ENCODE measurements around the gene POM121C. TPM values are rescaled to one million over a fixed set of nuclear protein-coding genes. Genes with fewer than 3 reads are reported as not detected.
A peak's percentile ranks its signal among the peaks of the same experiment; 100 is the strongest.
"Not testable (repeated sequence)": the region's sequence is repeated elsewhere in the genome, so short reads cannot be mapped to it uniquely, and the experiment has no call there.

The POM121C gene
- total RNA-seq, 1 donor from 2014 or later = 22.3 TPM

DNA sequence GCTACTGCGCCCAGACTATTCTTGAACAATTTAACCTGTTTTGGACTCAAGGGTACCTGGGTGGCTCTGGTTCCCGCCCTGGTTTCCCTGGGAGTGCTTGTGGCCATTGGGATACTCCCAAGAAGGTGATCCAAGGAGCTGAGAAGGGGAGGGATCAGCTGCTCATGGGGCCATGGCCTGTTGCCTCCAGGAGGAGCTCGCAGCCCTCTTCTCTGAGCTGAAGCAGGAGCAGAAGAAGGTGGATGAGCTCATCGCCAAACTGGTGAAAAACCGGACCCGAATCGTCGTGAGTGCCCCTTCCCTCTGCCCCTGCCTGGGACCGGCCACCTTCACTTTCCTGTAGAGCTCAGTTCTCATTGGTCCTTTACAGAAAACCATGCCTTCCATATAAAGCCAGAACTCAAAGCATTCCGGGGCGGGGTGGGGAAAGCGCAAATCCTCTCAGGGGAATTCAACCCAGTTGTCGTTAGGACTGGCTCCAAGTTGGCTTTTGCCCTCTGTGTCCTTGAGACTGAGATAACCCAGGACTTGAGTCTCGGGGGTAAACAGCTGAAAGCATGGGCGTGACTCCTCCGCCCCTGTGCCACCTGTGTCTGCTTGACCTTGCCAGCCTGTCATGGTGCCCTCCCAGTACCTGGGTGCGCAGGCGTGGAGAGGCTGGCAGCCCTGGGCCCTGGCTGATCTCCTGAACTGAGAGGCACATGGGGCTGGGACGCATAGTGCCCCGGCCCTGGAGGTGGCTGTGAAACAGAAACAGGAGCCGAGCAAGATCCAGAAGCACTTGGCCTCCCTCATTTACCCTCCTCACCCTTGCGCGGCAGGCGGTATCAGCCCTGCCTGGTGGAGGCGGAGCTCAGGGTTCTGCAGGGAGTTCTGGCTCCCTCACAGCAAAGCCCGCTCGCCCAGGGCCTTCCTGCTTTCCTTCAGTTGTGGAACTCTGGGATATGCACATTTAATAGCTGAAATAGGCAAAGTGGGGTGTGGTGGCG is 82.3 kb downstream of the POM121C start:
- intact Hi-C loops (cut with micrococcal nuclease); DNase-seq: not testable (repeated sequence)
- ATAC-seq = peak; percentile 85

DNA sequence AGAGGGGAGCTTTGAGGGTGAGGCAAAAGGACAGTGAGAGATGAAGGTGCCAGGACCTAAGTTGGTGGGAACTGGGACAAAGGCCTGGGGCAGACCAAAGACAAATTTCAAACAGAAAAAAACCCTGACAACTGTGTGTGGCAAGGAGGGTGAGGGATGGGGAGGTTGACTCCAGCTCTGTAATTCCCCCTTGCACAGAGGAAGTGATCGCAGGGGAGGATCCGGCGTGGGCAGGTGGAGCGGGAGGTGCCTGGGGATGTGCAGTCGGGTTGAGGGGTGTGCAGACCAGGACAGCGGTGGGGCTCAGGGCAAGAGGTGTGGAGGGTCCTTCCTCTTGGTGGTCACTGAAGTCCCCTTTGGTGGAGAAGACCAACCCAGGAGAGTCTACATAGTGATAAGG is 85.5 kb downstream of the POM121C start:
- ATAC-seq; DNase-seq; intact Hi-C loops (cut with micrococcal nuclease): not testable (repeated sequence)

DNA sequence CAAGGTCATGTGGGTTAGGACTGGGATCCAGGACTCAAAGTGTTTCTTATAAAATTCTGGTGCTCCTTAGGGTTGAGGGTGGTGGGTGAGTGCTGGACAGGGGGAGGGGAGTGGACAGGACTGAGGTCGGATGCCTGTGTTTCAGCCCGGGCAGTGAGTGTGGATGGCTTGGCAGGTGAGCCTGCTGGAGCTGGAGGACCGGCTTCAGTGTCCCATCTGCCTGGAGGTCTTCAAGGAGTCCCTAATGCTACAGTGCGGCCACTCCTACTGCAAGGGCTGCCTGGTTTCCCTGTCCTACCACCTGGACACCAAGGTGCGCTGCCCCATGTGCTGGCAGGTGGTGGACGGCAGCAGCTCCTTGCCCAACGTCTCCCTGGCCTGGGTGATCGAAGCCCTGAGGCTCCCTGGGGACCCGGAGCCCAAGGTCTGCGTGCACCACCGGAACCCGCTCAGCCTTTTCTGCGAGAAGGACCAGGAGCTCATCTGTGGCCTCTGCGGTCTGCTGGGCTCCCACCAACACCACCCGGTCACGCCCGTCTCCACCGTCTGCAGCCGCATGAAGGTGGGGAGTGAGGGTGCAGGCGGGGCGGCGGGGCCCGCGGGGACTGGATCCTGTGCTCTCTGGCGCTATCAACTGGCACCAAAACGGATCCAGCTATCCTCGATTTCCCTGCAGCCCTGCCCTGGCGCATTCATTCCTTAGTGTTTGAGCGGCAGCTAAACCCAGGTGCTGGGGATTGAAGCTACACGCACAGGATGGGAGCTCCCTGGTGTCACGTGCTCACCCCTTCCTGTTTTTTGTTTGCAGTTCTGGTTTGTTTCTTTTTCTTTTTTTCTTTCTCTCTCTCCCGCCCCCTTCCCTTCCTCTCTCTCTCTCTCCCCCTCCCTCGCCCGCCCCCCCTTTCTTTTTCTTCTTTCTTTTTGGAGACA is 87.1 kb downstream of the POM121C start:
- intact Hi-C loops (cut with micrococcal nuclease); DNase-seq: not testable (repeated sequence)

DNA sequence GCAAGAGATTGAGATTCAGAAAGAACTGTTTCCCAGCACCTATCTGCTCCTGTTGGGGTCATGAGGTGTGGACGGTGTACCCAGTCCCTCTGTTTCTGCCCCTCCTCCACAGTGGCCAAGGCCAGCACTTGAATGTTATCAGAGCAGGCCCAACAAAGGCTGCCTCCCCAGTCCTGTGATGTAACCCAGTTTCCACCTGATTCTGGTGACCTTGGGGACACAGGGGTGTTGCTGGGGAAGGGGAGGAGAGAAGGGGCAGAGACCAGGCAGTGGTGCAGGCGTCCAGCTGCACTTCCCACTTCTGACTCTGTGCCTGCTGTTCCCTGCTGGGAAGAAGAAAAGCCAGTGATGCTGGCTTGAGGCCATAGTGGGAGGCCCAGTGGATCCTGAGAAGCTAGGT is 88.2 kb downstream of the POM121C start:
- ATAC-seq; intact Hi-C loops (cut with micrococcal nuclease); DNase-seq: not testable (repeated sequence)

More for the DNA sequence above, 87.1 kb downstream of the POM121C start:
- not testable (repeated sequence) for ATAC-seq

DNA sequence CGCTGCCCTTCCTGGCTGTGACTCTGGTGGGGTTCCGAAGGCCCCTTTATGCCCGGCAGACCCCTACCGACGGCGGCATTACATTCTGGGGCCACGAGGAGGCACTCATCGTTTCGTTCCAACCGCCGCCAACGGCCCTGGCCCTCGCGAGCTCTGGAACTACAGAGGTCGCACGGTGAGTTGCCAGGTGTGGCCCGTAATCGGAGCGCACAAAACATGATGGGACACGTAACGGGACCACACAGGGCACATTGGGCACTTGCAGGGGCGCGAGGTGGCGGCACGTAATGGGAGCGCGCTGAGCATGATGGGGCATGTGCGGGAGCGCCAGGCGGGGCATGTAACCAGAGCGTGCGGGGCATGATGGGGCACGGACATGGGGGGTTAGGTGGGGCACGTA is 90.8 kb downstream of the POM121C start, which contains the start of gene TRIM73:
Gene TRIM73 (plus strand): TSS at position 301 of the 400 bp plus-strand sequence. CDS start 3,305 bp downstream, outside the sequence.
- DNase-seq; intact Hi-C loops (cut with micrococcal nuclease): not testable (repeated sequence)
- peak; percentile 8 for ATAC-seq

DNA sequence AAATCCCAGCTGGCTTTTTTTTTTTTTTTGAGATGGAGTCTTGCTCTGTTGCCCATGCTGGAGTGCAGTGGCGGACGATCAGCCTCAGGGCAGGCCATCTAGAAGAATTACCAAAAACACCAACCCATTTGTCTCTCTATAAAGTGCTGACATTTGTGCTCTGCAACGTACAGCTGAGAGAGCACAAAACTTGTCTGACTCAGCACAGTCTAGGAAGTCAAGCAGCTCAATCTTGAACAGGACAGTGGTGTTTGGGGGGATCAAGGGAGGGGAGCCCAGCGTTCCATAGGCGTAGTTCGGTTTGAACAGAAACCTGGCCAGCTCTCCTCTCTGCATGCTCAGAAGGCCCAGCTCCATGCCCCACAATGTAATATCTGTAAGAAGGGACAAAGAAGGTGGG is 92.9 kb downstream of the POM121C start:
- DNase-seq; intact Hi-C loops (cut with micrococcal nuclease): not testable (repeated sequence)
- peak; percentile 33 for ATAC-seq

DNA sequence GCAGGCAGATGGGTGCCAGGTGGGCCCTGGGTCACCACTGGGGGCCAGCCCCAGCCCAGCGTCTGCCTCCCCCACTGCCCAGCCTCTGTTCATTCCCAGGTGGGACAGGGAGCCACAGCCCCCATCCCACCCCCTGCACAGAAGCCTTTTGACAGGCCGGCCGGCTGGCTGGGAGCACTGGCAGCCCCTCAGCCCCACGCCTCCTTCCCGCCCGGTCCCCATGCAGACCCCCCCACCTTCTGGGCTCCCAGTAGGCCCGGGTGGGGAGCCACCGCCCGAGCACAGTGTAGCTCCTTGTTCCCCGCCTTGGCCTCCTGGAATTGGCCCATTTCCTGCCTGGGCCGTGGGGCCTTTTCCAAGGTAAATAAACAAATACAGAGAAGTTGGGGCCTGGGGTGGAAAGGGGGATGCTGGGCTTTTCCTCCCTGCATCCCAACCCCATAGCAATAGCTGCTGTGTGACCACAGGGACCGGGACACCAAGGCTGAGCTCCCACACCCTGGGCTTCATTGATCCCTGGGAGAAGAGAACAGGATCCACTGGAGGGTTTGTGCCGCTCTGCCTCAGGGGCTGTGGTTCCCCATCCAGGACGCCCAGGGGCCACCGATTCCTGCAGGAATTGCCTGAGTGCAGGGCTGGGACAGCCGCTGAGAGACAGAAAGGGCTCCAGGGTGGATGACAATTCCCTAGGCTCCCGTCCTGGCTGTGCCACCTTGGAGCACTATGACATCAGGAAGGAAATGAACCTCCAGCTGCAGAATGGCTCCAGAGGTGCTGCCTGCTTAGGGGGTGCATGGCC is 111.4 kb downstream of the POM121C start:
- DNase-seq; intact Hi-C loops (cut with micrococcal nuclease): not testable (repeated sequence)
- ATAC-seq = peak; percentile 66

DNA sequence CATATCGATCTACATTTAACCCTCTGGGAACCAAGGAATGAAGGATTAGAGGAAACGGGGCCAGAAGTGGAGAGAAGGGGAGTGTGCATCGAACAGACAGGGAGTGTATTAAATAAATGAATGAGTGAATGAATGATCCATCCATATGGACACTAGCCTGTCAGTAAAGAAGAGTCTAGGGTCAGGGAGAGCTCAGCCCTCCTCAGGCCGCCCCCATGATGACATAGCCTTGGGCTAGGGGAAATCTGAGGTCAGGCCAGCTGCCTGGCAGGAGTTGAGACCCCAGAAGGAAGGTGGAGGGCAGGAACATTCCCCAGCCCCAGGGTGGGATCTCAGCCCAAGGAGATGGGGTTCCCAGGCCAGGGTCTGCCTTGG is 112.0 kb downstream of the POM121C start:
- intact Hi-C loops (cut with micrococcal nuclease); DNase-seq: not testable (repeated sequence)
- ATAC-seq = peak; percentile 25

DNA sequence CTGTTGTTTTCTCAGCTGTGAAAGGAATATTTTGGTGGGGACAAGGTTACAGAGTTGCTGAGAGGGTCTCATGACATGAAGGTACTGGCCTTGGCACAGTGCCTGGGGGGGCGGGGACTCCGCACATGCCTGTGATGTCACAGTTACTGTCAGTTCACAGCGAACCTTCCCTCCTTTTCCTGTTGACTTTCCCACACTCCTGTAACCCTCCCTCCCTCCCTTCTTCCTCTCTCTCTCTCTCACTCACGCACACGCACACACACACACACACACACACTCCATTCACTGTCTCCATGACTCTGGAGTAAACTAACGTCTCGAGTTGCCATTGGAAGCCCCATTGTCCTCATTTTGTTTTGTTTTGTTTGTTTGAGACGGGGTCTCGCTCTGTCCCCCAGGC is 118.8 kb downstream of the POM121C start:
- ATAC-seq = peak; percentile 37
- DNase-seq; intact Hi-C loops (cut with micrococcal nuclease): not testable (repeated sequence)

Other genes with a start within 250 kb of the POM121C start
- gene TRIM73, start 90.7 kb downstream of the POM121C start, total RNA-seq = 1.3 TPM
- not detected for gene SPDYE5, start 6.0 kb upstream of the POM121C start, total RNA-seq